GM15510 (cell line): ENCODE data around the gene CNR2.

Experiments used
- POLR2A ChIP-seq: IDR thresholded peaks from 3 replicates; pipeline ENCODE4 v1.6.1; 2011; ENCODE audit warnings: borderline replicate concordance; ENCODE audit not compliant: insufficient read length; ENCODE audit errors: extremely low read depth

CNR2 gene

GRCh38 chr1:23868557-23869016 is 44.6 kb downstream of the CNR2 start:
- TF ChIP-seq POLR2A = no peak

GRCh38 chr1:23867895-23868556 is 45.1 kb downstream of the CNR2 start, which contains the start of gene FUCA1:
Gene FUCA1, minus strand, starts transcription at chr1:23868290. Its CDS starts 4 bp downstream, at chr1:23868286.
- TF ChIP-seq POLR2A = peak; percentile 67

- TF ChIP-seq POLR2A = no peak
Measured at GRCh38 chr1:23867542-23867894, 45.6 kb downstream of the CNR2 start.

GRCh38 chr1:23865543-23865930 is 47.6 kb downstream of the CNR2 start:
- TF ChIP-seq POLR2A = no peak

- no peak for TF ChIP-seq POLR2A
Measured at GRCh38 chr1:23864801-23865542, 48.2 kb downstream of the CNR2 start.

GRCh38 chr1:23862640-23863039 is 50.5 kb downstream of the CNR2 start:
- TF ChIP-seq POLR2A = no peak

GRCh38 chr1:23854568-23854967 is 58.6 kb downstream of the CNR2 start:
- TF ChIP-seq POLR2A = no peak

- TF ChIP-seq POLR2A = no peak
Measured at GRCh38 chr1:23848673-23849616, 64.2 kb downstream of the CNR2 start.

GRCh38 chr1:23845163-23845562 is 68.0 kb downstream of the CNR2 start:
- no peak for TF ChIP-seq POLR2A

GRCh38 chr1:23843644-23844043 is 69.5 kb downstream of the CNR2 start:
- TF ChIP-seq POLR2A = no peak

GRCh38 chr1:23838401-23838866 is 74.7 kb downstream of the CNR2 start:
- TF ChIP-seq POLR2A = no peak

- TF ChIP-seq POLR2A = no peak
Measured at GRCh38 chr1:23837908-23838307, 75.3 kb downstream of the CNR2 start.

- no peak for TF ChIP-seq POLR2A
Measured at GRCh38 chr1:23836037-23836436, 77.1 kb downstream of the CNR2 start.

- no peak for TF ChIP-seq POLR2A
Measured at GRCh38 chr1:23827717-23828116, 85.4 kb downstream of the CNR2 start.

GRCh38 chr1:23825762-23826522 is 87.2 kb downstream of the CNR2 start:
- no peak for TF ChIP-seq POLR2A

- peak; percentile 95 for TF ChIP-seq POLR2A
Measured at GRCh38 chr1:23825076-23825761, 87.9 kb downstream of the CNR2 start, which contains the start of gene HMGCL. Gene HMGCL, minus strand, starts transcription at chr1:23825429. Its CDS starts 14 bp downstream, at chr1:23825415.
